ENCODE measurements around the gene TOMM40L.

DNA sequence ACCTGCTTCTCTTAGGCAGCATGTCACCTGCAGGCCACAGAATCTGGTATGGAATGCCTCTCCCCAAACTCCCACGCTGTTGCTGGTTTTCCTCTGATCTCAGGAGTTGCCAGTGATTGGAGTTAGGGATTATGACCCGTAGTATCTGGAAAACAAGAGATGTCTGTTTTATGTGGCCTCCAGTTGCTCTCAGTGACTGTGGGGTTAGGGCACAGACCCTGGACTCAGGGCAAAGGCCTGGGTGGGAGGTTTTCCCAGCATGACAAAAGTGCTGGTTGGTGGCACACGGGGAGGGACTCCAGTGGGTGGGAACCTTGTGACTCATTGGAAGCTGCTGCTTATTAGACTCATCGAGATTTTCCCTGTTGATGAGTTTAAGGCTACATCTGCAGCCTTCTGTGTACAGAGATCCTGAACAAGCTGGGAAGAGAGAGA lies 12.2 kb downstream of the TOMM40L start, which contains the start of gene NR1I3:
- no peak for TF ChIP-seq SIN3A (IDR thresholded peaks at IDR 0.05; ENCODE audit: borderline replicate concordance, insufficient read depth, low read length)
- TF ChIP-seq POLR2AphosphoS5 (IDR thresholded peaks at IDR 0.05; ENCODE audit: low read depth, low read length) = no peak
- TF ChIP-seq TAF1 (IDR thresholded peaks at IDR 0.05; ENCODE audit: borderline replicate concordance, insufficient read depth, low read length) = no peak
